Measurements from ENCODE around the gene GRN. TPM values are rescaled to one million over a fixed set of nuclear protein-coding genes. Genes with fewer than 3 reads are reported as not detected.

Gene GRN
- total and polyA plus RNA-seq, 2 of the 13 experiments (the other 11 are each of a cell fraction or from before 2014, with no cell fraction given), result 86.6 to 143 TPM

DNA sequence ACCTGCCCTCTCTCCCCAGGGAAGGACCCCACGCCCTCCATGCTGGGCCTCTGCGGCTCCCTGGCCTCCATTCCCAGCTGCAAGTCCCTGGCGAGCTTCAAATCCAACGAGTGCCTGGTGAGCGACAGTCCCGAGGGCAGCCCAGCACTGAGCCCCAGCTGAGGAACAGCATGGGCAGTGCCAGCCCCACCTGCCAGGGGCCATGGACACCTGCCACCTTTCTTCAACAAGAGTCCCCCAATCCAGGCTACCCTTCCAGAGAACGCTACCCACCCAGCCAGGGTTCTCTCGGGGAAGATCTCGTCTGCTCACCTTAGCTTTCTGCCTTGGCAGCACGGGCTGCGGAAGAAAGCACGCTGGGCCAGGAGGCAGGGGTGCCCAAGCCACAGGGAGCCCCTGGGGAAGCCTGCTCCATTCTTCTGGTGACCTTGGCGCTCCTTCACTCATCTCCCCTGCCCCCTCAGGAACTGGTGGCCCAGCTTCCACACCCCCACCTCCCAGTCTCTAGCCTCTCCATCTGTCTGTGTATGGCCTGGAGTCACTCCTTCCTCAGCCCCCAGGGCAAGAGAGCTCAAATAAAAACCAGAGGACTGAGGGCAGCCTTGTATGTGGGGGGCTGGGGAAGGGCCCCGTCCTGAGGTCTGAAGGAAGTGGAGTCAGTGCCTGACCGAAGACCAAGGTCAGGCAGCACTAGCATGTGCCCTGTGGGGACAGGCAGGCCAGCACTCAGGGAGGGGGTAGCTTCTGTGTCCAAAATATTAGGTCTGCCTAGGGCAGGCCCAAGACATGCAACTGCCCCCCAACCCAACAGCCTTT is 26.8 kb upstream of the GRN start (continued):
- TF ChIP-seq, protein P1, sequence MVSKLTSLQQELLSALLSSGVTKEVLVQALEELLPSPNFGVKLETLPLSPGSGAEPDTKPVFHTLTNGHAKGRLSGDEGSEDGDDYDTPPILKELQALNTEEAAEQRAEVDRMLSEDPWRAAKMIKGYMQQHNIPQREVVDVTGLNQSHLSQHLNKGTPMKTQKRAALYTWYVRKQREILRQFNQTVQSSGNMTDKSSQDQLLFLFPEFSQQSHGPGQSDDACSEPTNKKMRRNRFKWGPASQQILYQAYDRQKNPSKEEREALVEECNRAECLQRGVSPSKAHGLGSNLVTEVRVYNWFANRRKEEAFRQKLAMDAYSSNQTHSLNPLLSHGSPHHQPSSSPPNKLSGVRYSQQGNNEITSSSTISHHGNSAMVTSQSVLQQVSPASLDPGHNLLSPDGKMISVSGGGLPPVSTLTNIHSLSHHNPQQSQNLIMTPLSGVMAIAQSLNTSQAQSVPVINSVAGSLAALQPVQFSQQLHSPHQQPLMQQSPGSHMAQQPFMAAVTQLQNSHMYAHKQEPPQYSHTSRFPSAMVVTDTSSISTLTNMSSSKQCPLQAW (CRISPR knock-in tag; IDR thresholded peaks at IDR 0.05), result 0 out of 2 replicates have a peak, but pooled peaks have one; percentile 40
- TF ChIP-seq, protein P2, sequence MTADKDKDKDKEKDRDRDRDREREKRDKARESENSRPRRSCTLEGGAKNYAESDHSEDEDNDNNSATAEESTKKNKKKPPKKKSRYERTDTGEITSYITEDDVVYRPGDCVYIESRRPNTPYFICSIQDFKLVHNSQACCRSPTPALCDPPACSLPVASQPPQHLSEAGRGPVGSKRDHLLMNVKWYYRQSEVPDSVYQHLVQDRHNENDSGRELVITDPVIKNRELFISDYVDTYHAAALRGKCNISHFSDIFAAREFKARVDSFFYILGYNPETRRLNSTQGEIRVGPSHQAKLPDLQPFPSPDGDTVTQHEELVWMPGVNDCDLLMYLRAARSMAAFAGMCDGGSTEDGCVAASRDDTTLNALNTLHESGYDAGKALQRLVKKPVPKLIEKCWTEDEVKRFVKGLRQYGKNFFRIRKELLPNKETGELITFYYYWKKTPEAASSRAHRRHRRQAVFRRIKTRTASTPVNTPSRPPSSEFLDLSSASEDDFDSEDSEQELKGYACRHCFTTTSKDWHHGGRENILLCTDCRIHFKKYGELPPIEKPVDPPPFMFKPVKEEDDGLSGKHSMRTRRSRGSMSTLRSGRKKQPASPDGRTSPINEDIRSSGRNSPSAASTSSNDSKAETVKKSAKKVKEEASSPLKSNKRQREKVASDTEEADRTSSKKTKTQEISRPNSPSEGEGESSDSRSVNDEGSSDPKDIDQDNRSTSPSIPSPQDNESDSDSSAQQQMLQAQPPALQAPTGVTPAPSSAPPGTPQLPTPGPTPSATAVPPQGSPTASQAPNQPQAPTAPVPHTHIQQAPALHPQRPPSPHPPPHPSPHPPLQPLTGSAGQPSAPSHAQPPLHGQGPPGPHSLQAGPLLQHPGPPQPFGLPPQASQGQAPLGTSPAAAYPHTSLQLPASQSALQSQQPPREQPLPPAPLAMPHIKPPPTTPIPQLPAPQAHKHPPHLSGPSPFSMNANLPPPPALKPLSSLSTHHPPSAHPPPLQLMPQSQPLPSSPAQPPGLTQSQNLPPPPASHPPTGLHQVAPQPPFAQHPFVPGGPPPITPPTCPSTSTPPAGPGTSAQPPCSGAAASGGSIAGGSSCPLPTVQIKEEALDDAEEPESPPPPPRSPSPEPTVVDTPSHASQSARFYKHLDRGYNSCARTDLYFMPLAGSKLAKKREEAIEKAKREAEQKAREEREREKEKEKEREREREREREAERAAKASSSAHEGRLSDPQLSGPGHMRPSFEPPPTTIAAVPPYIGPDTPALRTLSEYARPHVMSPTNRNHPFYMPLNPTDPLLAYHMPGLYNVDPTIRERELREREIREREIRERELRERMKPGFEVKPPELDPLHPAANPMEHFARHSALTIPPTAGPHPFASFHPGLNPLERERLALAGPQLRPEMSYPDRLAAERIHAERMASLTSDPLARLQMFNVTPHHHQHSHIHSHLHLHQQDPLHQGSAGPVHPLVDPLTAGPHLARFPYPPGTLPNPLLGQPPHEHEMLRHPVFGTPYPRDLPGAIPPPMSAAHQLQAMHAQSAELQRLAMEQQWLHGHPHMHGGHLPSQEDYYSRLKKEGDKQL (CRISPR knock-in tag; IDR thresholded peaks at IDR 0.05; ENCODE audit: low read depth), result no peak
- TF ChIP-seq ZNF430 (CRISPR knock-in tag; IDR thresholded peaks at IDR 0.05), result no peak
- peak; percentile 29 for TF ChIP-seq POLR2AphosphoS5 (IDR thresholded peaks at IDR 0.05; ENCODE audit: low read depth, low read length)
- TF ChIP-seq ZNF788 (CRISPR knock-in tag; IDR thresholded peaks at IDR 0.05; ENCODE audit: borderline replicate concordance), result peak; percentile 34; the same call in 1 of the 2 replicates
- TF ChIP-seq RXRB (CRISPR knock-in tag; IDR thresholded peaks at IDR 0.05; ENCODE audit: borderline replicate concordance), result no peak
- TF ChIP-seq, protein P3, sequence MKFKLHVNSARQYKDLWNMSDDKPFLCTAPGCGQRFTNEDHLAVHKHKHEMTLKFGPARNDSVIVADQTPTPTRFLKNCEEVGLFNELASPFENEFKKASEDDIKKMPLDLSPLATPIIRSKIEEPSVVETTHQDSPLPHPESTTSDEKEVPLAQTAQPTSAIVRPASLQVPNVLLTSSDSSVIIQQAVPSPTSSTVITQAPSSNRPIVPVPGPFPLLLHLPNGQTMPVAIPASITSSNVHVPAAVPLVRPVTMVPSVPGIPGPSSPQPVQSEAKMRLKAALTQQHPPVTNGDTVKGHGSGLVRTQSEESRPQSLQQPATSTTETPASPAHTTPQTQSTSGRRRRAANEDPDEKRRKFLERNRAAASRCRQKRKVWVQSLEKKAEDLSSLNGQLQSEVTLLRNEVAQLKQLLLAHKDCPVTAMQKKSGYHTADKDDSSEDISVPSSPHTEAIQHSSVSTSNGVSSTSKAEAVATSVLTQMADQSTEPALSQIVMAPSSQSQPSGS (CRISPR knock-in tag; IDR thresholded peaks at IDR 0.05), result no peak
- 0 out of 4 replicates have a peak, but pooled peaks of 1 of the 2 experiments have one; percentile 51 for TF ChIP-seq POLR2A (IDR thresholded peaks at IDR 0.05; ENCODE audit: insufficient read depth in 1 of 2, low read depth in 2 of 2, low read length in 2 of 2)
- peak; percentile 39; the same call in 1 of the 2 replicates for TF ChIP-seq ZNF326 (CRISPR knock-in tag; IDR thresholded peaks at IDR 0.05; ENCODE audit: borderline replicate concordance)
- no peak for TF ChIP-seq ZSCAN12 (CRISPR knock-in tag; IDR thresholded peaks at IDR 0.05)
- TF ChIP-seq ZMYM2 (CRISPR knock-in tag; IDR thresholded peaks at IDR 0.05), result no peak
- 0 out of 2 replicates have a peak, but pooled peaks have one; percentile 16 for TF ChIP-seq RBFOX2 (IDR thresholded peaks at IDR 0.05; ENCODE audit: low read depth, low read length)
- TF ChIP-seq, protein P4, sequence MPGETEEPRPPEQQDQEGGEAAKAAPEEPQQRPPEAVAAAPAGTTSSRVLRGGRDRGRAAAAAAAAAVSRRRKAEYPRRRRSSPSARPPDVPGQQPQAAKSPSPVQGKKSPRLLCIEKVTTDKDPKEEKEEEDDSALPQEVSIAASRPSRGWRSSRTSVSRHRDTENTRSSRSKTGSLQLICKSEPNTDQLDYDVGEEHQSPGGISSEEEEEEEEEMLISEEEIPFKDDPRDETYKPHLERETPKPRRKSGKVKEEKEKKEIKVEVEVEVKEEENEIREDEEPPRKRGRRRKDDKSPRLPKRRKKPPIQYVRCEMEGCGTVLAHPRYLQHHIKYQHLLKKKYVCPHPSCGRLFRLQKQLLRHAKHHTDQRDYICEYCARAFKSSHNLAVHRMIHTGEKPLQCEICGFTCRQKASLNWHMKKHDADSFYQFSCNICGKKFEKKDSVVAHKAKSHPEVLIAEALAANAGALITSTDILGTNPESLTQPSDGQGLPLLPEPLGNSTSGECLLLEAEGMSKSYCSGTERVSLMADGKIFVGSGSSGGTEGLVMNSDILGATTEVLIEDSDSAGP (CRISPR knock-in tag; IDR thresholded peaks at IDR 0.05; ENCODE audit: borderline replicate concordance), result peak; percentile 16; the same call in 1 of the 2 replicates
- no peak for TF ChIP-seq HES4 (CRISPR knock-in tag; IDR thresholded peaks at IDR 0.05; ENCODE audit: borderline replicate concordance)
